ENCODE results near the gene KCND3. TPM values are rescaled to one million over a fixed set of nuclear protein-coding genes. Genes with fewer than 3 reads are reported as not detected.

Gene KCND3
- total RNA-seq, 1 donor from 2014 or later: 5.5 TPM

- no peak overlapping the region for H3K27ac ChIP-seq
- no peaks in the 10 kb centered on the region for H3K9me3 ChIP-seq
- ATAC-seq (no peak), DNase-seq (no peak)
- peaks cover 3% of the 10 kb centered on the region for H3K4me1 ChIP-seq
- H3K36me3 ChIP-seq: peaks cover 89% of the 10 kb centered on the region
- intact Hi-C loops (cut with DNase I): loop anchor here (10.0 kb wide), 1 partner anchor 278 kb away; no protein-coding TSS in a partner anchor
- no peaks in the 10 kb centered on the region for H3K27me3 ChIP-seq (ENCODE audit: low read depth)
- TF ChIP-seq CTCF (IDR thresholded peaks at IDR 0.05): no peak
- no peak overlapping the region for H3K4me3 ChIP-seq
These were observed 227.1 kb downstream of the KCND3 start for GRCh38 chr1:111762332-111762731.

GRCh38 chr1:111761717-111762116 is 227.8 kb downstream of the KCND3 start:
- Histone ChIP-seq H3K4me3 (no peak overlapping the region), H3K27ac (no peak overlapping the region), H3K9me3 (no peaks in the 10 kb centered on the region), H3K27me3 (ENCODE audit: low read depth) (no peaks in the 10 kb centered on the region), H3K4me1 (peaks cover 9% of the 10 kb centered on the region), H3K36me3 (peaks cover 86% of the 10 kb centered on the region)
- no peak for TF ChIP-seq CTCF (IDR thresholded peaks at IDR 0.05)
- ATAC-seq (no peak), DNase-seq (no peak)
- intact Hi-C loops (cut with DNase I): loop anchor here (10.0 kb wide), 1 partner anchor 277 kb away; no protein-coding TSS in a partner anchor

GRCh38 chr1:111758373-111758772 is 231.1 kb downstream of the KCND3 start:
- DNase-seq (no peak), ATAC-seq (no peak)
- intact Hi-C loops (cut with DNase I): no loop called here
- no peak overlapping the region for H3K27ac ChIP-seq
- H3K4me1 ChIP-seq: peaks cover 14% of the 10 kb centered on the region
- H3K9me3 ChIP-seq: no peaks in the 10 kb centered on the region
- H3K27me3 ChIP-seq (ENCODE audit: low read depth): no peaks in the 10 kb centered on the region
- peaks cover 53% of the 10 kb centered on the region for H3K36me3 ChIP-seq
- no peak overlapping the region for H3K4me3 ChIP-seq
- TF ChIP-seq CTCF (IDR thresholded peaks at IDR 0.05): no peak

GRCh38 chr1:111756124-111756513 is 233.3 kb downstream of the KCND3 start:
- Histone ChIP-seq H3K27ac (peak overlapping the region; percentile 91), H3K27me3 (ENCODE audit: low read depth) (no peaks in the 10 kb centered on the region), H3K4me3 (peak overlapping the region; percentile 71), H3K9me3 (no peaks in the 10 kb centered on the region), H3K4me1 (peaks cover 14% of the 10 kb centered on the region), H3K36me3 (peaks cover 30% of the 10 kb centered on the region)
- ATAC-seq: peak; percentile 44 to 60
- no peak for DNase-seq
- intact Hi-C loops (cut with DNase I): no loop called here
- no peak for TF ChIP-seq CTCF (IDR thresholded peaks at IDR 0.05)

- peak; percentile 82 for TF ChIP-seq CTCF (IDR thresholded peaks at IDR 0.05)
These were observed 233.9 kb downstream of the KCND3 start, which contains the start of gene DDX20 for GRCh38 chr1:111755331-111756123. Gene DDX20, plus strand, starts transcription at chr1:111755901. Its CDS starts 24 bp downstream, at chr1:111755925.

More at GRCh38 chr1:111755331-111756123, 233.9 kb downstream of the KCND3 start, which contains the start of gene DDX20:
- no peaks in the 10 kb centered on the region for H3K9me3 ChIP-seq
- peak within 1 kb of the TSS; percentile 71 for H3K4me3 ChIP-seq
- peaks cover 24% of the 10 kb centered on the region for H3K36me3 ChIP-seq
- peak within 1 kb of the TSS; percentile 91 for H3K27ac ChIP-seq
- ATAC-seq (peak; percentile 99), DNase-seq (peak; percentile 96)
- H3K27me3 ChIP-seq (ENCODE audit: low read depth): no peaks in the 10 kb centered on the region
- peaks cover 14% of the 10 kb centered on the region for H3K4me1 ChIP-seq
- intact Hi-C loops (cut with DNase I): no loop called here
